GM23248 (cell line): ENCODE data around the gene PXDN.

Source experiments
- EZH2 ChIP-seq: fragments of 200-600 bp; sonication (generic); IDR thresholded peaks from 2 replicates; pipeline ENCODE4 v1.6.1; 2018; ENCODE audit warnings: antibody characterized with exemption, mild to moderate bottlenecking; ENCODE audit not compliant: insufficient read depth, poor library complexity, severe bottlenecking
- EZH2phosphoT487 ChIP-seq: fragments of 200-600 bp; sonication (generic); IDR thresholded peaks from 2 replicates; pipeline ENCODE4 v1.6.1; 2018; ENCODE audit warnings: antibody characterized with exemption, moderate library complexity, mild to moderate bottlenecking, low read depth; ENCODE audit not compliant: insufficient read depth

- TF ChIP-seq EZH2phosphoT487 (no peak), EZH2 (no peak)
These were observed 105.0 kb downstream of the PXDN start for GRCh38 chr2:1639086-1639858.
